ENCODE data around the gene PARD3B. TPM values are rescaled to one million over a fixed set of nuclear protein-coding genes. Genes with fewer than 3 reads are reported as not detected.

Gene PARD3B
- total RNA-seq, 1 donor from 2014 or later: 23.8 TPM

DNA sequence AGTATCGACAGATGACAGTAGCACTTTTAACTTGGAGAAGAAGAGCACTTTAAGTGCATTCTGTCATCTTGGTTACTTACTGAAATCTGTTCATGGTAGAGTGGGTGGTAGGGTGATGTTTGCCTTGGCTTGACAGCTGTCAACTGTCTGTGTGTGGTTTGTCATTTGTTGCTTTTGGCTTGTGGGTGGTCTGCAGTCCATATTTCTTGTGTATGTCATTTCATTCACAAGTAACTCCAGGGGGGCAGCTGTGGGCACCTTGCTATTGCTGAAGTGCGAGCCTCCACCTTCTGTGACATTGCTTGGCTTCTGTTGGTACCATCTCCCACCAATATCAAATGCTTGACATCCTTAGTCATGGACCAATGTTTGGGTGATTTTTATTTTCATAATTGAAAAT, 825.5 kb downstream of the PARD3B start:
- H3K4me1 ChIP-seq: no peaks in the 10 kb centered on the region
- TF ChIP-seq, protein P1, sequence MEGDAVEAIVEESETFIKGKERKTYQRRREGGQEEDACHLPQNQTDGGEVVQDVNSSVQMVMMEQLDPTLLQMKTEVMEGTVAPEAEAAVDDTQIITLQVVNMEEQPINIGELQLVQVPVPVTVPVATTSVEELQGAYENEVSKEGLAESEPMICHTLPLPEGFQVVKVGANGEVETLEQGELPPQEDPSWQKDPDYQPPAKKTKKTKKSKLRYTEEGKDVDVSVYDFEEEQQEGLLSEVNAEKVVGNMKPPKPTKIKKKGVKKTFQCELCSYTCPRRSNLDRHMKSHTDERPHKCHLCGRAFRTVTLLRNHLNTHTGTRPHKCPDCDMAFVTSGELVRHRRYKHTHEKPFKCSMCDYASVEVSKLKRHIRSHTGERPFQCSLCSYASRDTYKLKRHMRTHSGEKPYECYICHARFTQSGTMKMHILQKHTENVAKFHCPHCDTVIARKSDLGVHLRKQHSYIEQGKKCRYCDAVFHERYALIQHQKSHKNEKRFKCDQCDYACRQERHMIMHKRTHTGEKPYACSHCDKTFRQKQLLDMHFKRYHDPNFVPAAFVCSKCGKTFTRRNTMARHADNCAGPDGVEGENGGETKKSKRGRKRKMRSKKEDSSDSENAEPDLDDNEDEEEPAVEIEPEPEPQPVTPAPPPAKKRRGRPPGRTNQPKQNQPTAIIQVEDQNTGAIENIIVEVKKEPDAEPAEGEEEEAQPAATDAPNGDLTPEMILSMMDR (IDR thresholded peaks at IDR 0.05): no peak

DNA sequence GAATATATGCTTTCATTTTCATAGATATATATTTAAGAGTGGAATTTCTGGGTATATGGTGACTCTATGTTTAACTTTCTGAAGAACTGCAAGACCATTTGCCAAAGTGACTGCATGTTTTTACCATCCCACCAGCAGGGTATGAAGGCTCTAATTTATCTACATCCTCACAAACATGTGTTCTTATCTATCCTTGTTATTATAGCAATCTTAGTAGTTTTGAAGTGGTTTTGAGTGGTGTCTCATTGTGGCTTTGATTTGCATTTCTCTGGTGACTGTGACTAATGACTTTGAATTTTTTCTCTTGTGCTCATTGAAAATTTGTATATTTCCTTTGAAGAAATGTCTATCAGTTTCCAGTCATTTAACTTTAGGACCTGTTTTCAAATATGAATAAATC, 826.9 kb downstream of the PARD3B start:
- Histone ChIP-seq H3K27ac (no peak overlapping the region), H3K4me1 (no peaks in the 10 kb centered on the region), H3K9me3 (no peaks in the 10 kb centered on the region), H3K27me3 (ENCODE audit: low read depth) (no peaks in the 10 kb centered on the region), H3K36me3 (no peaks in the 10 kb centered on the region), H3K4me3 (no peak overlapping the region)
- ATAC-seq: no peak
- DNase-seq: no peak
- intact Hi-C loops (cut with DNase I): no loop called here
- TF ChIP-seq, protein P1 (IDR thresholded peaks at IDR 0.05): no peak

More for the DNA sequence above, 825.5 kb downstream of the PARD3B start:
- ATAC-seq (no peak), DNase-seq (no peak)
- Histone ChIP-seq H3K27me3 (ENCODE audit: low read depth) (no peaks in the 10 kb centered on the region), H3K9me3 (no peaks in the 10 kb centered on the region), H3K4me3 (no peak overlapping the region), H3K36me3 (no peaks in the 10 kb centered on the region), H3K27ac (no peak overlapping the region)
- intact Hi-C loops (cut with DNase I): no loop called here

DNA sequence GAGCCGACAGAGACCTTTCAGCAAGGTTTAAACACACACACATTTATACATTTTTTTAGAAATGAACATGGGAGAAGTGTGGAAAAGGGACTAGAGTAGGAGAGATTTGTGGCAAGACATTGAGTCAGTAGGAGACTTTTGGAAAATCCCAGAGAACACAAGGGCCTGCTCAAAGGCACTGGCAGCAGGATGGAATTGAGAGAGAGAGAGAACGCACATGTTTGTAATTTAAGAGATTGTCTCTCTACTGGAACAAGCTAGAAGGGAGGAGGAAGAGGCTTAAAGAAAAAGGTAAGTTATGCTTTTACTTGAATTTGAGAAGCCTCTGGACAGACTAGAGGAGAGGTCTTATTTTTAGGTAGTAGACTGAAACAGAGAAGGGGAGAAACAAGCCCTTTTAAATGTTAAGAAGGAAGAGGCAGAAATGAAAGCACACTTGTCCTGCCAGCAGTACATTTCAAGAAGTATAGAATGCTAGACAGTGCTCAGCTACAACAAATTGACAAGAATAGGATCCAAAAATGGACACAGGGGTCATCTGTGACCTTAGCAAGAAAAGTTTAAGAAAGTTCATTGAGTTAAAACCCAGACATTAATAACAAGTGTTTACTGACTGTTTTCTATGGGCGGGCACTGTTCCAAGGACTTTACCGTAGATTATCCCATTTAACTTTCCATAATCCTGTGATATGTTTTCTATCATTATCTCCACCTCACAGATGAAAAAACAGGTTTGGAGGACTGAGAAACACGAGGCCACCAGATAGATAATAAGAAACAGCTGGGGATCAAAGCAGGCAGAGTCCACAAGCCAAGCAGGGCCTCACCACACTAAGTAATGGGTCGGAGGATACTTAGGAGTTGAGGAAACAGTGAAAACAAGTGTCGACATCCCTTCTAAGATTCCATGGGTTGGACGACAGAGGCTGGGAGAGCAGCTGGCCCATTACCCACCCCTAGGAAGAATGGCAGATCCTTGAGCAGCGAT, 830.5 kb downstream of the PARD3B start:
- DNase-seq (no peak), ATAC-seq (no peak)
- Histone ChIP-seq H3K27me3 (ENCODE audit: low read depth) (no peaks in the 10 kb centered on the region), H3K36me3 (no peaks in the 10 kb centered on the region), H3K27ac (no peak overlapping the region), H3K9me3 (no peaks in the 10 kb centered on the region), H3K4me3 (no peak overlapping the region), H3K4me1 (no peaks in the 10 kb centered on the region)
- TF ChIP-seq, protein P1 (IDR thresholded peaks at IDR 0.05): no peak
- intact Hi-C loops (cut with DNase I): no loop called here

DNA sequence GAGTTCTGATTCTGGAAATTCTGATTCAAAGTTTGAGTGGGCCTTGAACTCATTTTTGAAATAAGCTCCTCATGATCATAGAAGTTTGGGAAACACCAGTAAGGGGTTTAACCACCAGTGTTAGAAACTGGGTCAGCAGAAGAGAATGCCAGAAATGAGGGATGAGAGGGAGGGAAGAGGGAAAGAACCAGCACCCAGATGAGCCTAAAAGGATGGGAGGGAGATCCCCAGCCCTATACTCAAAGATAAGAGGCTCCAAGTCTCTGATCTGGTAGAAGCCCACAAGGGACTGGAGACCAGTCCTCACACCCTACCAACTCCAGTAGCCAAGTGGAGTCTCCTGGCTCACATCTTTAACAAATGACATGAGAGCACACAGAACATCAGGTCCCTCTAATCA, 832.0 kb downstream of the PARD3B start:
- intact Hi-C loops (cut with DNase I): no loop called here
- TF ChIP-seq, protein P1 (IDR thresholded peaks at IDR 0.05): no peak
- Histone ChIP-seq H3K27ac (no peak overlapping the region), H3K4me3 (no peak overlapping the region), H3K36me3 (no peaks in the 10 kb centered on the region), H3K4me1 (no peaks in the 10 kb centered on the region), H3K27me3 (ENCODE audit: low read depth) (no peaks in the 10 kb centered on the region), H3K9me3 (no peaks in the 10 kb centered on the region)
- ATAC-seq (no peak), DNase-seq (no peak)

DNA sequence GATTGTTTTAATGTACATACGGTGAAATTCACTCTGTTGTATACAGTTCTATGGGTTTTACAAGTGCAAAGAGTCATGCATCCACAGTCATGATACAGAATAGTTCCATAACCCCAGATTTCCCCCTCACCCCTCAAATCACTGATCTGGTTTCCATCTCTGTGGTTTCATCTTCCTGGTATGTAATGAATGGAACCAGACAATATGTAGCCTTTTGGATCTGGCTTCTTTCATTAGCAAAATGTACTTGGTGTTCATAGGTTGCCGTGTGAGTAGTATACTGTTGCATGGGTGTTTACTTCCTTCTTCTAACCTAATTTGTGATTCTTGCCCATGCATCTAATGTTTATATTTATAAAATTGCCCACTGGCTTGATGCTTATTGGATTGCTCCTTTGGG, 838.3 kb downstream of the PARD3B start:
- intact Hi-C loops (cut with DNase I): no loop called here
- ATAC-seq: no peak
- Histone ChIP-seq H3K36me3 (no peaks in the 10 kb centered on the region), H3K4me1 (no peaks in the 10 kb centered on the region), H3K4me3 (no peak overlapping the region), H3K9me3 (no peaks in the 10 kb centered on the region), H3K27me3 (ENCODE audit: low read depth) (no peaks in the 10 kb centered on the region), H3K27ac (no peak overlapping the region)
- DNase-seq: no peak
- TF ChIP-seq, protein P1 (IDR thresholded peaks at IDR 0.05): no peak

All from lower lobe of right lung (tissue), 2 donors.